HepG2 (cell line): ENCODE data around the gene MTHFD1.

Experiments used
- AGO1 ChIP-seq: fragments of 200-400 bp; formaldehyde crosslinking; IDR thresholded peaks from 2 replicates; pipeline ENCODE4 v1.6.1; 2017; ENCODE audit warnings: mild to moderate bottlenecking, low read depth, low read length, moderate library complexity; ENCODE audit not compliant: poor library complexity, severe bottlenecking
- CBX2 ChIP-seq, 2 experiments: fragments of 200-600 bp in 1 of 2; sonication (generic); formaldehyde crosslinking in 1 of 2; IDR thresholded peaks; 2 replicates each; pipeline versions ENCODE4 v1.7.0 to v1.8.1; 2018 to 2022; ENCODE audit warnings: low read depth in 2 of 2, low read length in 1 of 2, mild to moderate bottlenecking in 1 of 2, missing genetic modification reagents in 1 of 2
- CREB1 ChIP-seq, 2 experiments: fragments of 450-650 bp in 1 of 2; IDR thresholded peaks; 2 replicates each; pipeline ENCODE4 v1.6.1; 2016 to 2017; ENCODE audit warnings: control low read depth in 1 of 2, mild to moderate bottlenecking in 1 of 2, missing compliant biosample characterization in 1 of 2, missing genetic modification characterization in 1 of 2
- EZH2 ChIP-seq: conservative IDR thresholded peaks from 2 replicates; pipeline ENCODE4 v1.6.1; 2012; ENCODE audit warnings: mild to moderate bottlenecking, low read depth, low read length, moderate library complexity
- FOXK2 ChIP-seq: fragments of 450-650 bp; IDR thresholded peaks from 2 replicates; pipeline ENCODE4 v1.6.1; 2016
- JUNB ChIP-seq: sonication (generic); formaldehyde crosslinking; IDR thresholded peaks from 2 replicates; pipeline ENCODE4 v1.8.0; 2022; ENCODE audit warnings: missing genetic modification reagents, mild to moderate bottlenecking, borderline replicate concordance
- KLF16 ChIP-seq, 2 experiments: sonication (generic) in 1 of 2; formaldehyde crosslinking in 1 of 2; IDR thresholded peaks; 2 replicates each; pipeline versions ENCODE4 v1.6.1 to v1.8.0; 2016 to 2023; ENCODE audit warnings: missing genetic modification reagents in 2 of 2, missing compliant biosample characterization in 1 of 2
- ZFP1 ChIP-seq: IDR thresholded peaks from 2 replicates; pipeline ENCODE4 v1.6.1; 2016
- ZNF274 ChIP-seq: sonication (generic); formaldehyde crosslinking; IDR thresholded peaks from 2 replicates; pipeline ENCODE4 v1.5.1; 2020; ENCODE audit warnings: mild to moderate bottlenecking, missing genetic modification reagents
- TF ChIP-seq, protein P1 (sequence below): sonication (generic); formaldehyde crosslinking; IDR thresholded peaks from 2 replicates; pipeline ENCODE4 v1.5.0; 2020; ENCODE audit warnings: mild to moderate bottlenecking, missing genetic modification reagents, moderate library complexity
- TF ChIP-seq, protein P2 (sequence below): sonication (generic); formaldehyde crosslinking; IDR thresholded peaks from 2 replicates; pipeline ENCODE4 v1.4.0; 2020; ENCODE audit warnings: mild to moderate bottlenecking, missing genetic modification reagents, borderline replicate concordance
- TF ChIP-seq, protein P3 (sequence below): sonication (generic); formaldehyde crosslinking; IDR thresholded peaks from 2 replicates; pipeline ENCODE4 v1.4.0; 2020; ENCODE audit warnings: mild to moderate bottlenecking, missing genetic modification reagents
- TF ChIP-seq, protein P4 (sequence below): sonication (generic); formaldehyde crosslinking; IDR thresholded peaks from 2 replicates; pipeline ENCODE4 v1.4.0; 2020; ENCODE audit warnings: missing genetic modification reagents, mild to moderate bottlenecking, borderline replicate concordance
- TF ChIP-seq, protein P5 (sequence below), 2 experiments: sonication (generic) in 1 of 2; formaldehyde crosslinking in 1 of 2; IDR thresholded peaks; 2 replicates each; pipeline versions ENCODE4 v1.5.1 to v1.6.1; 2011 to 2020; ENCODE audit warnings: borderline replicate concordance in 1 of 2, low read depth in 1 of 2, low read length in 1 of 2, mild to moderate bottlenecking in 1 of 2, missing genetic modification reagents in 1 of 2, moderate library complexity in 1 of 2

DNA sequence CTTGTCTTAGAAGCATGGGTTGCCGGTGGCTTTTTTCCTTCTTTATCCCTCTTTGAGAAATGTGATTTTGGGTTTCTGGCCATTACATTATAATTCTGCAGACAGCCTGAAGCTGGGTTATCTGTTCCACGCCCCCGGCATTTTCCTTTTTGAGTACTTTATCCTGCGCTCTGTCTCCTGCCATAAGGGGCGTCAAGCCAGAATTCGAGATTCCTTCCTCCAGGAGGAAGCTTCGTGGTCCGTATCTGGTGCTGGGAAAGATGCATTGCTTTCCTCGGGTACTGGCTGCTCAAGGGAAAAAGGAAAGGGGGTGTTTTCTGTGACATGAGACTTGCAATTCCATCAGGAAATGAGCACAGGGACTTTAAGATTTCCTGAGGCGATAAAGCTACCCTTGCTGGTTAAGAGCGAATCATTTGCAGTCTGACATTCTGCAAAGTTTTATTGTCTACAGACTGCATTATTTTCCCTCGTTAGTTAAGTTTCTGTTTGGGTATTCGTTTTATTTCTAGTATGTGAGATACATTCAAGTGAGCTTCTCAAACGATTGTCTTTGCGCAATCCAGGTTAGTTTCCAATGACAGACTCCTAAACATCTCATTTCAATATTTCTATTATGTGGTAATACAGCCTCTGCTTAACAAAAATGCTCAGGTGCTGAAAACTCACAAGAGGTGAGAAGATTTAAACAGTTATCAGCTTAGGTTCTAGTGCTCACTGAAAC lies 77.8 kb downstream of the MTHFD1 start:
- no peak for TF ChIP-seq EZH2
- TF ChIP-seq, protein P1, sequence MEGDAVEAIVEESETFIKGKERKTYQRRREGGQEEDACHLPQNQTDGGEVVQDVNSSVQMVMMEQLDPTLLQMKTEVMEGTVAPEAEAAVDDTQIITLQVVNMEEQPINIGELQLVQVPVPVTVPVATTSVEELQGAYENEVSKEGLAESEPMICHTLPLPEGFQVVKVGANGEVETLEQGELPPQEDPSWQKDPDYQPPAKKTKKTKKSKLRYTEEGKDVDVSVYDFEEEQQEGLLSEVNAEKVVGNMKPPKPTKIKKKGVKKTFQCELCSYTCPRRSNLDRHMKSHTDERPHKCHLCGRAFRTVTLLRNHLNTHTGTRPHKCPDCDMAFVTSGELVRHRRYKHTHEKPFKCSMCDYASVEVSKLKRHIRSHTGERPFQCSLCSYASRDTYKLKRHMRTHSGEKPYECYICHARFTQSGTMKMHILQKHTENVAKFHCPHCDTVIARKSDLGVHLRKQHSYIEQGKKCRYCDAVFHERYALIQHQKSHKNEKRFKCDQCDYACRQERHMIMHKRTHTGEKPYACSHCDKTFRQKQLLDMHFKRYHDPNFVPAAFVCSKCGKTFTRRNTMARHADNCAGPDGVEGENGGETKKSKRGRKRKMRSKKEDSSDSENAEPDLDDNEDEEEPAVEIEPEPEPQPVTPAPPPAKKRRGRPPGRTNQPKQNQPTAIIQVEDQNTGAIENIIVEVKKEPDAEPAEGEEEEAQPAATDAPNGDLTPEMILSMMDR (CRISPR knock-in tag) = no peak
- TF ChIP-seq CBX2 (IDR thresholded peaks at IDR 0.05; ENCODE audit: low read depth, low read length) = no peak
- TF ChIP-seq CBX2 (CRISPR knock-in tag; IDR thresholded peaks at IDR 0.05; ENCODE audit: low read depth) = no peak
- TF ChIP-seq, protein P2, sequence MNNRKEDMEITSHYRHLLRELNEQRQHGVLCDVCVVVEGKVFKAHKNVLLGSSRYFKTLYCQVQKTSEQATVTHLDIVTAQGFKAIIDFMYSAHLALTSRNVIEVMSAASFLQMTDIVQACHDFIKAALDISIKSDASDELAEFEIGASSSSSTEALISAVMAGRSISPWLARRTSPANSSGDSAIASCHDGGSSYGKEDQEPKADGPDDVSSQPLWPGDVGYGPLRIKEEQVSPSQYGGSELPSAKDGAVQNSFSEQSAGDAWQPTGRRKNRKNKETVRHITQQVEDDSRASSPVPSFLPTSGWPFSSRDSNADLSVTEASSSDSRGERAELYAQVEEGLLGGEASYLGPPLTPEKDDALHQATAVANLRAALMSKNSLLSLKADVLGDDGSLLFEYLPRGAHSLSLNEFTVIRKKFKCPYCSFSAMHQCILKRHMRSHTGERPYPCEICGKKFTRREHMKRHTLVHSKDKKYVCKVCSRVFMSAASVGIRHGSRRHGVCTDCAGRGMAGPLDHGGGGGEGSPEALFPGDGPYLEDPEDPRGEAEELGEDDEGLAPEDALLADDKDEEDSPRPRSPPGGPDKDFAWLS (CRISPR knock-in tag) = no peak
- no peak for TF ChIP-seq ZFP1 (CRISPR knock-in tag)
- no peak for TF ChIP-seq AGO1
- TF ChIP-seq, protein P3, sequence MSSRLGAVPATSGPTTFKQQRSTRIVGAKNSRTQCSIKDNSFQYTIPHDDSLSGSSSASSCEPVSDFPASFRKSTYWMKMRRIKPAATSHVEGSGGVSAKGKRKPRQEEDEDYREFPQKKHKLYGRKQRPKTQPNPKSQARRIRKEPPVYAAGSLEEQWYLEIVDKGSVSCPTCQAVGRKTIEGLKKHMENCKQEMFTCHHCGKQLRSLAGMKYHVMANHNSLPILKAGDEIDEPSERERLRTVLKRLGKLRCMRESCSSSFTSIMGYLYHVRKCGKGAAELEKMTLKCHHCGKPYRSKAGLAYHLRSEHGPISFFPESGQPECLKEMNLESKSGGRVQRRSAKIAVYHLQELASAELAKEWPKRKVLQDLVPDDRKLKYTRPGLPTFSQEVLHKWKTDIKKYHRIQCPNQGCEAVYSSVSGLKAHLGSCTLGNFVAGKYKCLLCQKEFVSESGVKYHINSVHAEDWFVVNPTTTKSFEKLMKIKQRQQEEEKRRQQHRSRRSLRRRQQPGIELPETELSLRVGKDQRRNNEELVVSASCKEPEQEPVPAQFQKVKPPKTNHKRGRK (CRISPR knock-in tag) = no peak
- no peak for TF ChIP-seq JUNB
- TF ChIP-seq, protein P4, sequence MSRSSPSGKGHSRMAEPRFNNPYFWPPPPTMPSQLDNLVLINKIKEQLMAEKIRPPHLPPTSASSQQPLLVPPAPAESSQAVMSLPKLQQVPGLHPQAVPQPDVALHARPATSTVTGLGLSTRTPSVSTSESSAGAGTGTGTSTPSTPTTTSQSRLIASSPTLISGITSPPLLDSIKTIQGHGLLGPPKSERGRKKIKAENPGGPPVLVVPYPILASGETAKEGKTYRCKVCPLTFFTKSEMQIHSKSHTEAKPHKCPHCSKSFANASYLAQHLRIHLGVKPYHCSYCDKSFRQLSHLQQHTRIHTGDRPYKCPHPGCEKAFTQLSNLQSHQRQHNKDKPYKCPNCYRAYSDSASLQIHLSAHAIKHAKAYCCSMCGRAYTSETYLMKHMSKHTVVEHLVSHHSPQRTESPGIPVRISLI (CRISPR knock-in tag) = no peak
- TF ChIP-seq FOXK2 = no peak
- TF ChIP-seq KLF16 (CRISPR knock-in tag; IDR thresholded peaks at IDR 0.05) = no peak
- no peak for TF ChIP-seq ZNF274 (CRISPR knock-in tag)
- TF ChIP-seq CREB1 (IDR thresholded peaks at IDR 0.05) = no peak
- no peak for TF ChIP-seq CREB1 (CRISPR knock-in tag; IDR thresholded peaks at IDR 0.05)
- TF ChIP-seq, protein P5, sequence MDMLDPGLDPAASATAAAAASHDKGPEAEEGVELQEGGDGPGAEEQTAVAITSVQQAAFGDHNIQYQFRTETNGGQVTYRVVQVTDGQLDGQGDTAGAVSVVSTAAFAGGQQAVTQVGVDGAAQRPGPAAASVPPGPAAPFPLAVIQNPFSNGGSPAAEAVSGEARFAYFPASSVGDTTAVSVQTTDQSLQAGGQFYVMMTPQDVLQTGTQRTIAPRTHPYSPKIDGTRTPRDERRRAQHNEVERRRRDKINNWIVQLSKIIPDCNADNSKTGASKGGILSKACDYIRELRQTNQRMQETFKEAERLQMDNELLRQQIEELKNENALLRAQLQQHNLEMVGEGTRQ (IDR thresholded peaks at IDR 0.05; ENCODE audit: low read depth, low read length) = no peak
- TF ChIP-seq, protein P5 (CRISPR knock-in tag; IDR thresholded peaks at IDR 0.05; ENCODE audit: borderline replicate concordance) = no peak
